Activated CD8-positive, alpha-beta memory T cell treated with anti-CD3 and anti-CD28 coated beads, Interleukin-2, amount 50 U/mL, for 4 hours (primary cell): ENCODE data around the gene PNMT.

Source experiments
- DNase-seq: peaks from one replicate; pipeline ENCODE4 v3.0.0-alpha.2; 2020

The PNMT gene

DNA sequence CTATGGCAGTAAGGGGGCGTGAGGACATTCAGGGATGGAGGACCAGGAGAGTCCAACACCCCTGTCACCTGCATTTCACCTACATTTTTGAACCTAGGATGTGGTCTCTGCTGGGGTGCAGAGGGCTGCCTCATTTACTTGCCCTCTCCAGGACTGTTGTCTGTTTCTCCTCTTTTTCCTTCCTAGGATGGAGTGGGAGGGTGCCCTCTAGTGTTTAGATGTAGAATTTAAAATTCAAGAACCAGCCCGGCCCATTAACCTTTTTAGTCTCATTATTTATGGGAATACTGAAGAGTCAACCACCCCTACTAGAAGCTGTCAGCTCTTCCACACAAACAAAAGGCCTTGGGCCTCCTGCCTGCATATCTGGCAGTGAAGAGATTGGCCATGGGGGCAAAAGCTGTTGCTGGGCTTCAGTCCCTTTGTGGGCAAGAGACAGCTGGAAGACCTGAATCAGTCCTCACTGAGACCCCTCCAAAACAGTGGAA lies 33.8 kb upstream of the PNMT start:
- DNase-seq: no peak

- no peak for DNase-seq
Measured at GRCh38 chr17:39635614-39636176, 32.6 kb upstream of the PNMT start.

DNA sequence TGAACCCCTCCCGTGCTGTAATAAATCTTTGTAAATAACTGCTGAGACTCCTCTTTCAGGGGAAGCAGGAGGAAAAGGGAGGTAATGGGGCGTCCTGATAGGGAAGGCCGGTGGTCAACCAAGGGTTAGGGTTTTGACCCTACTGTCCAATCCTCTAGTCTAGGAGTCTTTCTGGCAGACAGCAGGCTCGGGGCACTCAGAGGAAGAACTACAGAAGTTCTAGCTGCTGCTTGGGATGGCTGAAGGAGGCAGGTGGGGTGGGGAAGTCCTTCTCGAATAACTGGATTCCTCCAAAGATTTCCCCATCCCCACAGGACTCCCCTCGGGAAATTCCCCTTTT lies 31.7 kb upstream of the PNMT start:
- no peak for DNase-seq

DNA sequence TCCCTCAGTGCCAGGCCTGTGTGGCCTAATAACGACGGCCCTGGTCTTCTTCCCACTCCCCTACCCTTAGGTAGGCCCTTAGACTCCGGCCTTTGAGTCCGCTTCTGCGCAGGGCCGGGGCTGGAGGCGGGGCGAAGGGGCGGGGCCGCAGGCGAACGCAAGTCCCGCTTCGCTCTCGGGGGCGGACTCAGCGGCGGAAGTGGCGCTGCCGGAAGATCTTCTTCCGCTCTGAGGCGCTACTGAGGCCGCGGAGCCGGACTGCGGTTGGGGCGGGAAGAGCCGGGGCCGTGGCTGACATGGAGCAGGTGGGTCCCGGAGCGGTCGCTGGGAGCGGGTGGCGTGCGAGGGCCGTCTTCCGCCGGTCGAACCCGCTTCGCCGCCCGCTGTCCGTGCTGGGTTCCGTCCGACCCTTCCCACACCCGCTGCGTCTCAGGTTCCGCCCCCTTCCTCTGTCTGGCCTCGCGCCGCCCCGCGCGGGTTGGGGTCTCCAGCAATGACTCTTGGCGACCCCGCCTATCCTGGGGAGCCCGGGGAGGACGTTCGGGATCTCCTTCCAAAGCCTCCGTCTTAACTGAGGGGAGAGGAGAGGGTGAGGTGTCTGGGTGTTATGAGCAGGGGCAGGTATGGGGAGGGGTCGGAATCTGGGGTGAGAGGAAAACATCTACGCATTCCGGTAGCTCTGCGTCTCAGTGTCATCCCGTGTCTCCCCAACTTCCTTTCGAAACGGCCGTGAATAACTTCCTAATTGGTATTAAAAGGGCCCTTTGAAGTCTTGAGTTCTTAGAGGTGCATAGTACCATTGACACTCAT lies 31.1 kb upstream of the PNMT start, which contains the start of gene STARD3:
Gene STARD3, plus strand, starts transcription at position 218 of the 810 bp plus-strand sequence. CDS start 16,388 bp downstream, outside the sequence.
- DNase-seq: peak; percentile 91

DNA sequence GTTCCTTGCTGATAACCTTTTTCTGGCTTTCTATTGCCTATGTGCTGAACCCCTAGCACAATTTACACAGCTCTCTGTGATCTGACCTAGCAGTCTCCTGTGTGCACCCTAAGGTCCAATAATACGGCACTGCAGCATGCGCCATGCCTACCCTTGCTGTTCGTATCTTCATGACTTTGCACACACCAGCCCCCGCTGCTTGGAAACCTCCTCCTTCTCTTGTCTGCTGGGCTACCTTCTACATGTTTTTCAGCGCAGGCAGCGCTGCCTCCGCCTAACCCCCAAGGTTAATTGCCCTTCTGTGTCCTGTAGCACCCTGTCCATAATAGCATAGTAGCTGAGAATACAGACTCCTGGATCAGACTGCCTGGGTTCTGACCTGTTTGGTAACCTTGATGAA lies 29.9 kb upstream of the PNMT start:
- no peak for DNase-seq

DNA sequence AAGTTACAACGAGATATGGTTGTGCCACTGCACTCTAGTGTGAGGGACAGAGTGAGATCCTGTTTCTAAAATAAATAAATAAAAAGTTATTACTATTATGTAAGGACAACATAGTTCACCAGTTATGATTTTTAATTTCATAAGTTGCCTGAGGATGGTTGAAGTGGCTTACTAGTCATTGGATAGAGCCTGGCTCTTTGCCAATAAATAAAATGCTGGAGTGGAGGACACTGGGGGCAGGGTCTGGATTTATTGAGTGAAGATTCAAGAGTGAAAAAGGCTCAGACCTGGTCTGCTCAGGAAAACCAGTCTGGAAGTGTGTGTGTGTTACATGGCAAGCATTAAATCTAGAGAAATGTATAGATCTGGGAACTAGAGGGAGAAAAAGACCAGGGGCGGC lies 29.2 kb upstream of the PNMT start:
- DNase-seq: no peak

- DNase-seq: no peak
Measured at GRCh38 chr17:39639566-39640458, 28.4 kb upstream of the PNMT start.

DNA sequence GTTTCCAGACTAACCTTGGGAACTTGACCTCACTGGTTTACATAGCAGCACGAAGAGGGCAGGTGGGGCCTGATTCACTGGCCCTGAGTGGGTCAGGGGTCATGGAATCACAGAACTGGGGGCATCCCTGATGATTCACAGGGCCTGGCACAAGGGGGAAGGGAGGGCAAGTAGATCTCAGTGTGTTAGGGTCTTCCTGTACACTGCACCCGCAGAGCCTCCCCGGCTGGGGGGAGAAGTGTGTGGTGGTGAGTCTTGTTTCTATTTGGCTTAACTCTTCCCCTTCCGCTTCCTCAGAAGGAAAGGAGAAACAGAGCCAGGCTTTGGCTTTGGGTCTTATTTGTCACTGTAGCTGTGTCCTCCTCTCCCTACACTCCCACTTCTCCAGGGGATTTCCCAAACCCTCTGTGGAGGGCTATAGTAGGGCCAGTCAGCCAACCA lies 27.6 kb upstream of the PNMT start:
- no peak for DNase-seq

GRCh38 chr17:39641097-39641496 lies 27.2 kb upstream of the PNMT start:
- no peak for DNase-seq

- DNase-seq: no peak
Measured at GRCh38 chr17:39641883-39642282, 26.4 kb upstream of the PNMT start.

DNA sequence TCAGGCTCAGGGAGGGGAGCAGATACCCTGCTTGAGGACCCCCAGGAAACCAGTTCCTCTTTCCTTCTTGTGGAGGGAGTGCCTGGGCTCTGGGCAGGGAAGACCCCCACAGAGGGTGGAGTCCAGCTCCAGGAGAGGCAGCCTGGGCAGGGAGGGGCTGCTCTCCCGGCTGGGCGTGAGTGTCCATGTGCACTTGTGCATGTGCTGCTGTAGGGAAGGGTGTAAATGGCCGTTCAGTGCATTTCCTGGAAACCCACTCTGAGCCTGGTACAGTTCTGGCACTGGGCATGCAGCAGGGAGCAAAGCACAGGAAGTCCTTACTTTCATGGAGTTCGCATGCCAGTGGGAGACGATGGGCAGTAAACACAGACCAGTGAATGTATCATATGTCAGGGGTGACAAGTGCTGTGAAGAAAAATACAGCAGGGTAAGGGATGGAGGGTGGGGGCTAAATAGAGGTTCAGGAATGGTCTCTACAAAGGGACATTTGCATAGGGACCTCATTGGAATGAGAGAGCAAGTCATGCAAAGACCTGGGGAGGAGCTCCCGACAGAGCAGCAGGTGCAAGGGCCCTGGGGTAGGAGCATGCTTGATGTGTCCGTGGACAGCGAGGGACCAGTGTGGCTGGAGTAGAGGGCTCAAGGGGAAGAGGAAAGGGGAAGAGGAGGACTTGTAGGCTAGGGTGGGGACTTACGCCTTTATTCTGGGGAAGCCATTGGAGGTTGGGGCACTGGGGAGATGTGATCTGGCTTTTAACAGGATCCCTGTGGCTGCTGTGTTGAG lies 25.8 kb upstream of the PNMT start:
- DNase-seq: no peak

DNA sequence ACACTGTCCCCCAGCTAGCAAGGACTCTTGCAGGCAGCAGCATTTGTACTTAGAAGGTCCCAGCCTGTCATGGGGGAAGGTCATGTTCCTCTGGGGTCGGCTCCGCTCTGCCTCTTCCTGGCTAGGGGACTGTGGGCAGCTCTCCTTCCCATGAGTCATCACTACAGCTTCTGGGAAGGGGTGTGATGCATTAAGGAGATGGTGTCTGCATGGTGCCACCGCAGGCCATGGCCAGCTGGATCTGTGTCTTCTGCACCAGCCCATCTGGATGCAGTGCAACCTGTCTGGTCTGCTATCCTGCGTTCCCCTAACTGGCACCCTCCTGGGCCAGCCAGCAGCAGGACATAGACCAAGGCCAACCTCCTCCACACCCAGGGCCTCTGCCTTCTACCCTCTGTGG lies 25.0 kb upstream of the PNMT start:
- no peak for DNase-seq

DNA sequence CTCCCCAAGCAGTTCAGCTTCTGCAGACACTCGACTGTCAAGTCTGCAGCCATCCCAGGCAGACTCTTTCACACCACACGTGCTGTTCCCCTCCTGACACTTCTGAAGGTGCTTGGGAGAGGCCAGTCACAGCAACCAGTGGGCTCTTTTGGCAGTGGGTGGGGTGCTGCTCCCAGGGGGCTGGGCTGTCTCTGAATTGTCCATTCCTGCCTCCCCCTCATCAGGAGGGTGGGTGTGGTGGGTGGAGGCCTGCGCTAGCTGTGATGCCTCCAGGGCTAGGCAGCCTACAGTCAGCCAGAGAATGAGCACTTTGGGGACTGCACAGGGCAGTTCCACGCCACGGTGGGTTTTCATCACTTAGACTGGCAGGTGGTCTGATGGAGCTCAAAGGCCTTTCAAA lies 21.0 kb upstream of the PNMT start:
- no peak for DNase-seq

DNA sequence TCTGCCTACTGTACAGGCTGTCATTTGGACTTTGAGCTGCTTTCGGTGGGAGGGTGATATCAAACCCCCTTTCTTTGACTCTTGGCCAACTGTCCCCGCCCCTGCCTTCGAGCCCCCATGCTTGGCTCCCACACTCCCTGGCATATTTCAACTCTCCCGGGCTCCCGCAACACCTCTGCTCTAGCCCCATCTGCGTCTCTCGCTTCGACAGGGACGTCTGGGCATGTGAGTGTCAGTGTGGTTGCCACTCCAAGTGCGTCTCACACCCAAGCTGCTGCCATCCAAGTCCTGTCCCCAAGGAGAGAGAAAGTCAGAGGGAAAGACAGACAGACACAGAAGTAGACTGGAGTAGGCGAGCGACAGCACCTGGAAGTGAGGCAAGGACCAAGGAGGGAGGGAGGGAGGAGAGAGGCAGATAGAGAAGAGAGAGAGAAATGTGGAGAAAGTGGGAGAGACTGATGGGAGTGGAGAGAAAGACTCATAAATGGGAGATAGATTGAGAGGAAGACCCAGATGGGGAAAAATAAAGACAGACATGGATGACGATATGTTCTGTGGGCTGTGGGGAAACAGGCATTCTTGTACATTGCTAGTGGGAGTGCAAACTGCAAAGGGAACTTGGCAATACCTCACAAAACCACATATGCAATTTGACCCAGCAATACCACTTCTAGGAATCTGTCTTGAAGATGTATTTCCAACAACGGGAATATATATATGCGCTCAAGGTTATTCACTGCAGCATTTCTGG lies 19.5 kb upstream of the PNMT start:
- no peak for DNase-seq

DNA sequence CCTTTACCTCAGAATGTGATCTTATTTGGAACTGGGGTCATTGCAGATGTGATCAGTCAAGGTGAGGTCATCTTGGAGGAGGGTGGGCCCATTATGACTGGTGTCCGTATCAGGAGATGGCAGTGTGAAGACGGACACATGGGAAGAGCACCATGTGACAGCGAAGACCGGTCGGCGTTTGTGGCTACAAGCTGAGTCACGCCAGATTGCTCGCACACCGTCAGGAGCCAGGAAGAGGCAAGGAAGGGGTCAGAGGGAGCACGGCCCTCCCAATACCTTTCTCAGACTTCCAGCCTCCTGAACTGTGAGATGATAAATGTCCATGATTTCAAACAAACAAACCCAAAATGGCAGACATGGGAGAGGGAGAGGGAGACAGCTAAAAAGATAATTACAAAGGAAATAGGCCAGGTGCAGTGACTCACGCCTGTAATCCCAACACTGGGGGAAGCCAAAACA lies 18.1 kb upstream of the PNMT start:
- DNase-seq: no peak

DNA sequence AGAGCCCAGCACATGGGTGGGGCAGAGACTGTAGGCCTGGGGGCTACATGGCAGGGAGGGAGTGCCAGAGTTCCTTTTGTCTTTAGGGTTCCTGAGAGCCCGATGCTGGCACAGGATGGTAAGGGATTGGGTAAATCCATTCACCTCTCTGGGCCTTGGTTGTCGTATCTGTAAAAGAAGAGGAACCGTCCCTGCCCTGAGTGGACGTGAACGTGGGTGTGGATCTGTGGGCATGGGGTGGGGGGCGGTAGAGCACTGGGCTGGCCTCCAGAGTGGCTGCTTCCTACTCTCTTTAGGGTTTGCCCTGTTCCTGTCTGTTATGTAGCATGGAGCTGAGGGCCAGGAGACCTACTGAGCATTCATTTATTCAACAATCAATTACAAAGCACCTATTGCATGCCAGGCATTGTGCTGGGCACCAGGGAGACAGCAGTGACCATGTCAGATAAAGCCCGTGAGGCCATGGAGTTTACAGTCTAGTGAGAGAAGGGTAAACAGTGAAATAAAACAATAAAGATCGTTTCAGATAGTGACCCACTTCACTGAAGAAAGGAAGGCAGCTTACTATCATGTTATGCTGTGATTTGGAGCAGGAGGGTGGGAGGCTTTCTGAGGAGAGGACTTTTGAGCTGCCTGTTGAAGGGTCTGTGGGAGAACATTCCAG lies 16.2 kb upstream of the PNMT start:
- no peak for DNase-seq

DNA sequence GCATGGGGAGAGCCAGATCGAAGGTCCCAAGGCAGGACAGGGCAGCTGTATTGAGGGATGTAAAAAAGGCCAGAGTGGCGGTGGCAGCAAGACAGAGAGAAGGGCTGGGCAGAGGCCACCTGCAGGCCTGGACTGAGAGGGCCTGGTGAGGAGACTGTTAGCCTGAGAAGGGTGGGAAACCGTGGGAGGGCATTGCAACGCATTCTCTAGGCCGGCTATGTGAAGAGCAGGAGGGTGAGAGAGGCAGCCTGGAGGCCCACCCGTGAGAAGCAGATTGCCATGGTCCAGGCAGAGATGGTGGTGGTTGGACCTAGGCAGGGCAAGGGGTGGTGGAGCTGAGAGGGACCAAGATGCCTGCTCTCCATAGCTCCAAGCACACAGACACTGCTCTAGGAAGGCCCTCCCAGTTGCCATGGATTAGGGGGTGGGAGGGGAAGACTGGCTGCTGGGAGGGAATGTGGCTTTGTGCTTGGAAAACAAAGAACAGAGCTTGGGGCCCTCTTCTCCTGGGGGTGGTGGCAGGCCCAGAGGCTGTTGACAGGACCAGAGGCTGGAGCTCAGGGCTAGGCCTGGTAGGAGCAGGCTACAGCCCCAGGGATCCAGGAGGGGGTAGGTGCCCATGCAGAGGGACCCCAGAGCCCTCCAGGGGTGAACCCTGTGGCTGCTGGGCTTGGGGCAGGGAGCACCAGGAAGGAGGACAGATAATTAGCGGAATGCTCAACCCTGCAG lies 15.5 kb upstream of the PNMT start:
- no peak for DNase-seq

DNA sequence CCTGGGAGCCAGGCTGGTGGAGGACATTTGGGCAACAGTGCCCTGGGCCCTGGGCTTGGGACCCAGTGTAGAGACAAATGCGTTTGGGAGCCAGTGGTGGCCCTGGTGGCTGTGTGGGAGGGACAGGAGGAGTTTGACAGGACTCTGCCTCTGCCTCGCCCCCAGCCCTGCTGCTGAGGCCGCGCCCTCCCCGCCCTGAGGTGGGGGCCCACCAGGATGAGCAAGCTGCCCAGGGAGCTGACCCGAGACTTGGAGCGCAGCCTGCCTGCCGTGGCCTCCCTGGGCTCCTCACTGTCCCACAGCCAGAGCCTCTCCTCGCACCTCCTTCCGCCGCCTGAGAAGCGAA lies 15.0 kb upstream of the PNMT start:
- no peak for DNase-seq

GRCh38 chr17:39653662-39654331 lies 14.5 kb upstream of the PNMT start:
- DNase-seq: peak; percentile 82

DNA sequence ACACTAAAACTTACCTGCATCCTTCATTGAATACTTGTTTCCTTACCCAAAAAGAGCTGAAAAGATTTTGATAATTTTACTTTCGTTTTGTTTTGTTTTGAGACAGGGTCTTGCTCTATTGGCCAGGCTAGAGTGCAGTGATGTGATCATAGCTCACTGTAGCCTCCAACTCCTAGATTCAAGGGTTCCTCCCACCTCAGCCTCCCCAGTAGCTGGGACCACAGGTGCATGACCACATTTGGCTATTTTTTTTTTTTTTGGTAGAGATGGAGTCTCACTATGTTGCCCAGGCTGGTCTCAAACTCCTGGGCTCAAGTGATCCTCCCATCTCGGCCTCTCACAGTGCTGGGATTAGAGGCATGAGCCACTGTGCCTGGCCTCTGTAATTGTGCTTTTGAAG lies 13.1 kb upstream of the PNMT start:
- no peak for DNase-seq
